H7 (cell line): ENCODE results near the gene SF3B5. TPM values are rescaled to one million over a fixed set of nuclear protein-coding genes. Genes with fewer than 3 reads are reported as not detected.
A peak's percentile ranks its signal among the peaks of the same experiment; 100 is the strongest.
"Not testable (repeated sequence)": the region's sequence is repeated elsewhere in the genome, so short reads cannot be mapped to it uniquely, and the experiment has no call there.

Experiments used
- DNase-seq: peaks from one replicate; pipeline ENCODE4 v3.0.0; 2012
- H3K27me3 ChIP-seq: 2 replicates; pipeline ENCODE4 v1.6.0; 2011; ENCODE audit warnings: mild to moderate bottlenecking, low read length; ENCODE audit not compliant: control insufficient read depth, insufficient read depth
- H3K36me3 ChIP-seq: replicated peaks from 2 replicates; pipeline ENCODE4 v1.5.1; 2011; ENCODE audit warnings: low read length; ENCODE audit not compliant: control insufficient read depth, insufficient read depth
- H3K4me3 ChIP-seq: 2 replicates; pipeline ENCODE4 v1.5.1; 2011; ENCODE audit warnings: low read depth, mild to moderate bottlenecking, control low read depth, low read length, moderate library complexity; ENCODE audit not compliant: insufficient read depth
- total RNA-seq: library from RNA; depleted of rRNA; stranded (reverse); fragments of >200 nt; shearing (Covaris generic); gene quantifications from 2 replicates; pipeline ENCODE4 v1.2.3, GENCODE V29; 2014; rRNA removed

SF3B5 gene
- total RNA-seq, result 129 and 171 TPM in 2 replicates

GRCh38 chr6:144095134-144096002 is at the start of gene SF3B5:
SF3B5 (minus strand) TSS chr6:144095573; CDS start chr6:144095497, 76 bp downstream.
- H3K27me3 ChIP-seq, result no peaks in the 10 kb centered on the region
- H3K36me3 ChIP-seq, result no peaks in the 10 kb centered on the region
- peak; percentile 89 for DNase-seq
- H3K4me3 ChIP-seq, result peak within 1 kb of the TSS; percentile 90

GRCh38 chr6:144144996-144145395 is 49.6 kb upstream of the SF3B5 start:
- no peak for DNase-seq
- Histone ChIP-seq H3K36me3 (no peaks in the 10 kb centered on the region), H3K27me3 (peaks cover 20% of the 10 kb centered on the region), H3K4me3 (no peak overlapping the region)

- Histone ChIP-seq H3K36me3 (no peaks in the 10 kb centered on the region), H3K27me3 (peaks cover 9% of the 10 kb centered on the region), H3K4me3 (no peak overlapping the region)
- DNase-seq, result no peak
Observed at GRCh38 chr6:144143878-144144277, 48.5 kb upstream of the SF3B5 start.

- Histone ChIP-seq H3K36me3 (no peaks in the 10 kb centered on the region), H3K4me3 (no peak overlapping the region), H3K27me3 (peaks cover 4% of the 10 kb centered on the region; the same call in 1 of the 2 replicates)
- no peak for DNase-seq
Observed at GRCh38 chr6:144143106-144143505, 47.7 kb upstream of the SF3B5 start.

- no peaks in the 10 kb centered on the region for H3K27me3 ChIP-seq
- no peak overlapping the region for H3K4me3 ChIP-seq
- H3K36me3 ChIP-seq, result no peaks in the 10 kb centered on the region
- DNase-seq, result no peak
Observed at GRCh38 chr6:144141470-144141869, 46.1 kb upstream of the SF3B5 start.

GRCh38 chr6:144140867-144141266 is 45.5 kb upstream of the SF3B5 start:
- H3K36me3 ChIP-seq, result no peaks in the 10 kb centered on the region

GRCh38 chr6:144139817-144140216 is 44.4 kb upstream of the SF3B5 start:
- no peak for DNase-seq
- H3K27me3 ChIP-seq, result no peaks in the 10 kb centered on the region
- no peaks in the 10 kb centered on the region for H3K36me3 ChIP-seq
- no peak overlapping the region for H3K4me3 ChIP-seq

More at GRCh38 chr6:144140867-144141266, 45.5 kb upstream of the SF3B5 start:
- DNase-seq, result no peak
- Histone ChIP-seq H3K4me3 (no peak overlapping the region), H3K27me3 (no peaks in the 10 kb centered on the region)

- H3K36me3 ChIP-seq, result no peaks in the 10 kb centered on the region
- no peak overlapping the region for H3K4me3 ChIP-seq
- DNase-seq, result no peak
Observed at GRCh38 chr6:144138542-144138941, 43.2 kb upstream of the SF3B5 start.

GRCh38 chr6:144134737-144135136 is 39.4 kb upstream of the SF3B5 start:
- Histone ChIP-seq H3K27me3 (no peaks in the 10 kb centered on the region), H3K4me3 (no peak overlapping the region), H3K36me3 (no peaks in the 10 kb centered on the region)
- no peak for DNase-seq

More at GRCh38 chr6:144138542-144138941, 43.2 kb upstream of the SF3B5 start:
- H3K27me3 ChIP-seq, result no peaks in the 10 kb centered on the region

GRCh38 chr6:144134176-144134575 is 38.8 kb upstream of the SF3B5 start:
- Histone ChIP-seq H3K4me3 (no peak overlapping the region), H3K27me3 (no peaks in the 10 kb centered on the region), H3K36me3 (no peaks in the 10 kb centered on the region)
- DNase-seq, result no peak

- no peaks in the 10 kb centered on the region for H3K27me3 ChIP-seq
- no peak for DNase-seq
- H3K36me3 ChIP-seq, result no peaks in the 10 kb centered on the region
- no peak overlapping the region for H3K4me3 ChIP-seq
Observed at GRCh38 chr6:144133225-144133821, 38.0 kb upstream of the SF3B5 start.

- not testable (repeated sequence) for H3K36me3 ChIP-seq, H3K27me3 ChIP-seq, DNase-seq, H3K4me3 ChIP-seq
Observed at GRCh38 chr6:144132167-144132690, 36.9 kb upstream of the SF3B5 start.

GRCh38 chr6:144131248-144131709 is 35.9 kb upstream of the SF3B5 start:
- H3K27me3 ChIP-seq, result no peaks in the 10 kb centered on the region
- no peak for DNase-seq

GRCh38 chr6:144129469-144129868 is 34.1 kb upstream of the SF3B5 start:
- DNase-seq, result no peak
- Histone ChIP-seq H3K36me3 (no peaks in the 10 kb centered on the region), H3K27me3 (no peaks in the 10 kb centered on the region), H3K4me3 (no peak overlapping the region)

More at GRCh38 chr6:144131248-144131709, 35.9 kb upstream of the SF3B5 start:
- H3K4me3 ChIP-seq, result no peak overlapping the region
- no peaks in the 10 kb centered on the region for H3K36me3 ChIP-seq

GRCh38 chr6:144127097-144127496 is 31.7 kb upstream of the SF3B5 start:
- no peak for DNase-seq

More at GRCh38 chr6:144127097-144127496, 31.7 kb upstream of the SF3B5 start:
- no peaks in the 10 kb centered on the region for H3K27me3 ChIP-seq
- H3K4me3 ChIP-seq, result no peak overlapping the region
- no peaks in the 10 kb centered on the region for H3K36me3 ChIP-seq
